ENCODE data around the gene SLC14A1. TPM values are rescaled to one million over a fixed set of nuclear protein-coding genes. Genes with fewer than 3 reads are reported as not detected.

The SLC14A1 gene
- 0.54 and 2.0 TPM in 2 replicates for total RNA-seq (2014; rRNA removed; shearing (Covaris generic))
- polyA plus RNA-seq (2016; fragmentation: Nextera tagmentation; extraction: Ambion mirVana) = 0.29 and 0.53 TPM in 2 replicates

DNA sequence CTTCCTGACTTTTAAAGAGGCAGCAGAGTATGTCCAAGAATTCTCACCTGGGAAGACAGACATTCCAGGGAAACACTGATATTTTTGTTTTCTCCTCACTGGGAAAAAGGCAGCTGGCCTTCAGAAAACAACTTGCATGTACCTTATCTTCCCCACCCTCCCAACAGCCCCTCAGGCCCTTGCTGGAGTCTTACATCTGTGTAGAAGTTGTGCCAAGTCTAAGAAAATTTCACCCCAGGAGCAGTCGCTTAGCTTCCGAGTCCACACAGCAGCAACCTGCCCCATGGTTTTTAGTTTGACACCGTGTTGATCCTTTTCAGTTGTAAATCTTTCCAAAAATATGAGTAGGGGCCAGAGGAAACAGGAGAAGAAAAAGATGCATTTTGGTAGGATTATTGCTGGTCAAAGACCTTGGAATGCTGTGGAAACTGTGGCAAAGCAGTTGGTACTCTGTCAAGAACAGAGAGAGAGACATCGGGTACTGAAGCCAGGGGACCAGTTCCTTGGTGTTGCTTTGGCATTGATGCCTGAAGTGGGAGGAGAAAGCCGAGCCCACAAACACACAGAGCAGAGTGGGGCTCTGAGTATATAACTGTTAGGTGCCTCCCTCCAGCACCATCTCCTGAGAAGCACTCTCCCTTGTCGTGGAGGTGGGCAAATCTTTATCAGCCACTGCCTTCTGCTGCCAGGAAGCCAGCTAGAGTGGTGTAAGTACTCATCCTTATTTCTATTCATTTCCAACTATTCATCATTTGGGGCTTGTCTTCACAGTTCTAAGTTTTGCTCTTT is at the start of gene SLC14A1:
Gene SLC14A1 (plus strand): TSS at position 615 of the 789 bp plus-strand sequence. CDS start 6,140 bp downstream, outside the sequence.
- H3F3A ChIP-seq (ENCODE audit: insufficient read depth) = peaks cover 2% of the 10 kb centered on the region
- no peak within 1 kb of the TSS for H3K4me3 ChIP-seq
- no peak within 1 kb of the TSS for H3K4me2 ChIP-seq (ENCODE audit: unreplicated experiment)
- no peaks in the 10 kb centered on the region for H3K79me2 ChIP-seq (ENCODE audit: insufficient read depth)
- 53 to 56% methylated on average over 6 of the region's 6 CpGs for WGBS, 2 experiments (ENCODE audit: low coverage in 1 of 2, low lambda C conversion rate in 2 of 2, missing lambda C conversion rate in 2 of 2)
- H3K36me3 ChIP-seq (ENCODE audit: low read depth) = no peaks in the 10 kb centered on the region
- H3K4me1 ChIP-seq (ENCODE audit: insufficient read depth) = peaks cover 9% of the 10 kb centered on the region
- no peaks in the 10 kb centered on the region for H4K20me1 ChIP-seq (ENCODE audit: insufficient read depth)
- H3K9ac ChIP-seq = no peak within 1 kb of the TSS
- no peaks in the 10 kb centered on the region for H3K27me3 ChIP-seq (replicated peaks; ENCODE audit: insufficient read depth)
- H3K9me3 ChIP-seq (ENCODE audit: low read depth) = no peaks in the 10 kb centered on the region
- TF ChIP-seq EZH2 (IDR thresholded peaks at IDR 0.05; ENCODE audit: insufficient read depth, poor library complexity, severe bottlenecking) (no peak), EZH2phosphoT487 (IDR thresholded peaks at IDR 0.05; ENCODE audit: insufficient read depth, low read depth) (no peak)
- in situ Hi-C loops (cut with MboI) = no loop called here
- no peaks in the 10 kb centered on the region for H3K9me2 ChIP-seq (ENCODE audit: insufficient read depth)
- H2AFZ ChIP-seq = no peak within 1 kb of the TSS
- H3K27ac ChIP-seq = no peak within 1 kb of the TSS
- no peak for DNase-seq

DNA sequence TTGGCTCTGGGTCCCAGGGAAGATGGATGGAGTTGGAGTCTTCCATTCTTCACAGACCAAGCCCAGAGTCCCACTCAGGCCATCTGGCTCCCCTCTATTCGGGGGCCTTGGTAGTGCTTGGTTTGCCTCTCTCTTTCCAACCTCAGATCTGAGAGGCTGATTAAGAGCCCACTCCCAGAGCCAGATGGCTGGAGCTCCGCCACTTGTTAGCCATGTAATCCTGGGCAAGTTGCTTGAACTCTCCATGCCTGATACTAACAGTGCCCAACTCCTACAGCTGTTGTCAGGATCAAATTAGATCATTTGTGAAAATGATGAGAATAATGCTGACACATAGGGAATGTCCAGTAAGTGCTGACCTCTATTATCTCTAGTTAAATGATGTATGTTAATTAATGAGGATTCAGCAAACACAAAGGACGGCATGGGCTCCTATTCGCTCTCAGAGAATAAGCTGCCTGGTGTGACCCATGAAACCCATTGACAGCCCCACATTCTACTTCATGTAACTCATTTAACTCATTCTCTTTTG is 46.6 kb upstream of the SLC14A1 start:
- Histone ChIP-seq H3K4me2 (ENCODE audit: unreplicated experiment) (no peak overlapping the region), H3K4me3 (no peak overlapping the region), H3K9me3 (ENCODE audit: low read depth) (no peaks in the 10 kb centered on the region), H3K27ac (no peak overlapping the region), H3F3A (ENCODE audit: insufficient read depth) (no peaks in the 10 kb centered on the region), H3K27me3 (replicated peaks; ENCODE audit: insufficient read depth) (no peaks in the 10 kb centered on the region), H3K79me2 (ENCODE audit: insufficient read depth) (no peaks in the 10 kb centered on the region), H2AFZ (no peak overlapping the region), H3K9ac (no peak overlapping the region), H3K4me1 (ENCODE audit: insufficient read depth) (no peaks in the 10 kb centered on the region), H3K9me2 (ENCODE audit: insufficient read depth) (no peaks in the 10 kb centered on the region), H3K36me3 (ENCODE audit: low read depth) (no peaks in the 10 kb centered on the region), H4K20me1 (ENCODE audit: insufficient read depth) (no peaks in the 10 kb centered on the region)
- DNase-seq = no peak
- WGBS, 2 experiments (ENCODE audit: low coverage in 1 of 2, low lambda C conversion rate in 2 of 2, missing lambda C conversion rate in 2 of 2) = 83 to 93% methylated on average over 4 of the region's 4 CpGs
- in situ Hi-C loops (cut with MboI) = loop anchor here (10.0 kb wide), 1 partner anchor 397 kb away; the partner anchor contains the start of gene PSTPIP2
- TF ChIP-seq EZH2 (IDR thresholded peaks at IDR 0.05; ENCODE audit: insufficient read depth, poor library complexity, severe bottlenecking) (no peak), EZH2phosphoT487 (IDR thresholded peaks at IDR 0.05; ENCODE audit: insufficient read depth, low read depth) (no peak)

DNA sequence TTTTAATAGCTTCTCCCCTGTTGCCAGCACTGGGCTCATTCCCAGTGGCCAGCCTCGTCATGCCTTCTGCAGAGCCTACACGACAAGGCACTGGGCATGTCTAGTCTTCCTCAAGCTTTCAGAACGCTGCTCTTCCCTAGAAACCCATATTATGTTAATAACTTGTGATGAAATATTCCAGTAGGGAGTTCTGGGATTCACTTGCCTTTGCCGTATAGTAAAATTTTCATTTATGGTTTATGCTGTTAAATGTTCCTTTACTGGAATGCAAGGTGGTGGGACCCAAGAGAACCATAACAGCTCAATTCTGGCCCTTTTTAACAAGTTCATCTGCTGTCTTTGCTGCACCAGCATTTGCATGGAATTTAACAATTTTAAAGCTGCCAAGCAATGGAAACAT is 45.5 kb upstream of the SLC14A1 start:
- Histone ChIP-seq H2AFZ (no peak overlapping the region), H3K27ac (no peak overlapping the region), H3K9me3 (ENCODE audit: low read depth) (no peaks in the 10 kb centered on the region), H3K4me3 (no peak overlapping the region), H3K79me2 (ENCODE audit: insufficient read depth) (no peaks in the 10 kb centered on the region), H3K27me3 (replicated peaks; ENCODE audit: insufficient read depth) (no peaks in the 10 kb centered on the region), H3K4me1 (ENCODE audit: insufficient read depth) (peaks cover 5% of the 10 kb centered on the region), H3K36me3 (ENCODE audit: low read depth) (no peaks in the 10 kb centered on the region), H3K9ac (no peak overlapping the region), H3F3A (ENCODE audit: insufficient read depth) (peaks cover 5% of the 10 kb centered on the region; the same call in 1 of the 2 replicates), H3K9me2 (ENCODE audit: insufficient read depth) (no peaks in the 10 kb centered on the region), H4K20me1 (ENCODE audit: insufficient read depth) (no peaks in the 10 kb centered on the region), H3K4me2 (ENCODE audit: unreplicated experiment) (no peak overlapping the region)
- in situ Hi-C loops (cut with MboI) = loop anchor here (10.0 kb wide), 1 partner anchor 396 kb away; the partner anchor contains the start of gene PSTPIP2
- WGBS, 2 experiments (ENCODE audit: low coverage in 1 of 2, low lambda C conversion rate in 2 of 2, missing lambda C conversion rate in 2 of 2) = 38 to 45% methylated on average over 4 of the region's 4 CpGs
- TF ChIP-seq EZH2phosphoT487 (IDR thresholded peaks at IDR 0.05; ENCODE audit: insufficient read depth, low read depth) = no peak
- no peak for DNase-seq

DNA sequence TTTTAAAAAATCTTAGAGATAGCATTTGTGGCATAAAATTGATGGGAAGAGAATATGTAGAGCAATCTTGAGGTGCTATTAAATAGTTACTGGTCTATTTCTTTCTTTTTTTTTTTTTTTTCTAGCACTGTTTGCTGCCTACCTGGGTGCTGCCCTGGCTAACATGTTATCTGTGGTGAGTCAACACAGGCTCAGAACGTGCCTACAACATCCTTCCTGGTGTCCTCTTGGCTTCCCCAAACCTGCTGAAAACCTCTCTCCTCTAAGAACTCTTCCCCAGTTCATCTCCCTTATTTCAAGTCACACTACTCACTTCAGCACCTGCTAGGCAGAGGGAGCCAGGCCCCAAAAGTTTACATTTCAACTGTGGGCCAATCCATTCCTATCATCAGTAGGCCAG is 45.1 kb upstream of the SLC14A1 start:
- H3K4me1 ChIP-seq (ENCODE audit: insufficient read depth) = peaks cover 9% of the 10 kb centered on the region
- in situ Hi-C loops (cut with MboI) = loop anchor here (10.0 kb wide), 1 partner anchor 396 kb away; the partner anchor contains the start of gene PSTPIP2
- H3K9ac ChIP-seq = no peak overlapping the region
- no peak overlapping the region for H3K4me3 ChIP-seq
- WGBS, 2 experiments (ENCODE audit: low coverage in 1 of 2, low lambda C conversion rate in 2 of 2, missing lambda C conversion rate in 2 of 2) = 40 to 73% methylated on average over 1 of the region's 1 CpG
- TF ChIP-seq EZH2phosphoT487 (IDR thresholded peaks at IDR 0.05; ENCODE audit: insufficient read depth, low read depth) = no peak
- no peak for TF ChIP-seq EZH2 (IDR thresholded peaks at IDR 0.05; ENCODE audit: insufficient read depth, poor library complexity, severe bottlenecking)
- peaks cover 9% of the 10 kb centered on the region for H3F3A ChIP-seq (ENCODE audit: insufficient read depth)
- H3K4me2 ChIP-seq (ENCODE audit: unreplicated experiment) = no peak overlapping the region
- no peaks in the 10 kb centered on the region for H4K20me1 ChIP-seq (ENCODE audit: insufficient read depth)
- H3K9me2 ChIP-seq (ENCODE audit: insufficient read depth) = no peaks in the 10 kb centered on the region
- no peak overlapping the region for H2AFZ ChIP-seq
- H3K36me3 ChIP-seq (ENCODE audit: low read depth) = no peaks in the 10 kb centered on the region
- no peak overlapping the region for H3K27ac ChIP-seq
- H3K79me2 ChIP-seq (ENCODE audit: insufficient read depth) = no peaks in the 10 kb centered on the region
- no peaks in the 10 kb centered on the region for H3K9me3 ChIP-seq (ENCODE audit: low read depth)
- no peaks in the 10 kb centered on the region for H3K27me3 ChIP-seq (replicated peaks; ENCODE audit: insufficient read depth)
- no peak for DNase-seq
